SIG-M5 treated with dmso at 0.1 percent for 504 hours (cell line): ENCODE data around the gene OR6N2.

Experiments
- DNase-seq: peaks from one replicate; lab custom pipeline; 2025; ENCODE audit not compliant: unreplicated experiment; lab: John Stamatoyannopoulos, UW

The OR6N2 gene

DNA sequence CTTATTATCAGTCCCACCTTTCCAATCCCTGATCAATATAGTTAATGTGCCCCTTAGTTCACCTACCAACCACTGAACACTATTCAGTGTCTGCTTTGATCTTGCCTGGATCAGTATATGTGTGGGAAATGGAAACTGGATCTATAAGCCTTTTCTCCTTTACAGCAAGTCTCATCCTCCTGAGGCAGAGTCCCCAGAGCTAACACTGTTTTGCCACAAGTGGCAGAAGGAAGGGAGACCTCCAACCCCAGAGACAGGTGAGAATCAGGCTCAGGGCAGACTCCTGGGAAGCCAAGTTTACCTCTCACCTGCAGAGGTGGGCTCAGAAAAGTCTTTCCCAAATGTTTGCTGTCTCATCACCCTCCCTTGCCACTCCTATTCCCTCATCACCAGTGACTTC is at the start of gene OR6N2:
OR6N2 (minus strand) TSS at position 101 of the 400 bp plus-strand sequence. CDS start 3,569 bp downstream, outside the sequence.
- DNase-seq: no peak

GRCh38 chr1:158830074-158830677 is 49.2 kb upstream of the OR6N2 start:
- no peak for DNase-seq

DNA sequence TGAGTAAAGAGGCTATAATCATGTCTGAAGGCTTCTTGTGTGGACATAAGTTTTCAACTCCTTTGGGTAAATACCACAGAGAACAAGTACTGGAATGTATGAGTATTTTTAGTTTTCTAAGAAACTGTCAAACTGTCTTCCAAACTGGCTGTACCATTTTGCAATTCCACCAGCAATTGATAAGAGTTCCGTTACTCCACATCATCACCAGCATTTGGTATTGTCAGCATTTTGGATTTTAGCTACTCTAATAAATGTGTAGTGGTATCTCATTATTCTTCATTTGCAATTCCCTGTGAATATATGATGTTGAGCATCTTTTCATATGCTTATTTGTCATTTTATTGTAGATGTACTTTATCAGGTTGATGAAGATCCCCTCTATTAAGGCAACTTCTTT is 40.7 kb upstream of the OR6N2 start:
- no peak for DNase-seq

GRCh38 chr1:158819461-158820443 is 38.7 kb upstream of the OR6N2 start:
- DNase-seq: peak; percentile 69

DNA sequence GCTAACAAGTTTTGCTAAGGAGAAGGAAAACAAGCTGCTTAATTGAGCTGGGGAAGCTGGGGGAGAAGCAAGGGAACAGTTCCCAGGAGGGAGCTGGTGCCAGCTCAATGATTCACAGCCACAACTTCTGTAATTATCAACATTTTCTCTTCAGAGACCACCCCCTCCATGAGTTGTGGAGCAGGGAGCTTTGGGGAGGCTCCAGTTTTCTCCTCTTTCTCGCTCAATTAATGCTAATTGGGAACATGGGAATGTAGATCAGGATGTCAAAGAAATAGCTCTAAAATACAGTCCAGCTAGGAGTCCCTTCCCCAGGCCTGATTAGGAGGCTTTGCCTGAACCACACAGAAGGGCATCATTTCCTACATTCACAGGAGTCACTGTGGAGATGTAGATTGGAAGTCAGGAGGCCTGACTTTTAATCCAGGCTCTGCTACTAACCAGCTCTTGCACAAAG is 38.0 kb upstream of the OR6N2 start:
- DNase-seq: peak; percentile 43

DNA sequence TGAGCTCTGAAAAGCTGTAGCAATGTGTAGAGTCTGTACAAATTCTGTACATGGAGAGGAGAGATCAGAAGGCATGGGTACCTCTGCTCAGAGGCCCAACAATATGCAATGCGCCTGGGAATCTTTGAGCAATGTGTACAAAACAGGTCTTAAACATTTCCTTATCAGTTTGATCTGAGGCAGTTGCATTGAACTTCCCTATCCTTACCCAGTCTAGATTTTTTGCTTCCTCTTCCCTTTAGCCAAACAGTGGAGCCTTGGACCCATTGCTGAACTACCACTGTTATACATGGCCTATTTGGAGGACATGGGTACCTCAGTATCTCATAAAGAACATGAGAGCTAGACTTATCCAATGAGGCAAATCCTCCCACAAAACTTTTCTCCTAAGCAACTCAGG is 37.6 kb upstream of the OR6N2 start:
- peak; percentile 88 for DNase-seq

GRCh38 chr1:158814970-158815369 is 34.0 kb upstream of the OR6N2 start:
- DNase-seq: no peak

DNA sequence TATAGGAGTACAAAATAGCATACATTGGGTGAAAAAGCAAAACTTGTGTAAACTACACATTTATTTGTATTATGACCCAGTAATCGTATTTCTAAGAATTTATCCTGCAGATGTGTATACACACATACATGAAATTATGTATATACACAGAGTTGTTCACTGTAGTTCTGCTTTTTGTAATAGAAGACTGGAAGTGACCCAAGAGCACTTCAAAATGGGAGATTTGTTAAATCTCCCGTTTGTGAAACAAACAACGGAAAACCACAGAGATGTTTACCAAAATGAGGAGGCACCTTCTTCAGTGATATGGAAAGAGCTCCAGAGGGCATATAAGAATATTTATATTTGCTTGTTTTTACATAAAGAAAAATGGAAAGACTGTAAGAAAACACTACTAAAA is 32.2 kb upstream of the OR6N2 start:
- DNase-seq: peak; percentile 78

DNA sequence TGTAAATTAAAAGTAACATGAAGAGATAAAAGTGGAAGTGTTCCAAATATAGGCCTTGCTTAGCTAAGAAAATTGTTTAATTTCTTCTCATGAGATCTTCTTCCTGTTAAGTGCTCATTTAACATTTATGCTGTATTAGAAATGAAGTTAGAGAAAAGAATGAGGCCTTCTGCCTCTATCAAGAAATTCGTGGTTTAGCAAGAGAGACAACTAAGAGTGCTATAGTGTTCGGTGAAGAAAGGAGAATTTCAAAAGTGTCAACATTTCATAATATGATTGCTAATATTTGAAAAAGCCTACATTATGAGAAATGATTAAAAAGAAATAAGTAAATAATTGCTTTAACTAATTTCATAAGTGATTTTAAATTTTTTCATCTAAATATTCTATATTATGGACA is 31.3 kb upstream of the OR6N2 start:
- DNase-seq: no peak

DNA sequence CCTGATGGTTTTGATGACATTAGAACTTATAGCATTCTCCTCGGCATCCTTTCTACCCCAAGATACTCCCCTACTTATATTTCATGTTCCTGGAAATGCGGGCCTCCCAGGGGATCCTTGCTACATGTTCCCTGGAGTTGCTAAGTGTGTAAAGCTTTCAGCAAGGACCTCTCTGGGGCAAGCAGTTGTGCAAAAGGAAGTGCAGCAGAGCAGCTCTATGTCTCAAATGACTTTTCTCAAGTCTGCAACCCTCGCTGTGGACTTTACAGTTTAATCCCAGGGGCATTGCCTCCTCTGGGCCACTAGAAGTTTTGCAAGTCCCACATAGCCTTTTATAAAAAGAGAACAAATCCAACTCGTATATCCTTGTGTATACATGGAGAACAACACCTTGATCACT is 29.3 kb upstream of the OR6N2 start:
- peak; percentile 82 for DNase-seq

DNA sequence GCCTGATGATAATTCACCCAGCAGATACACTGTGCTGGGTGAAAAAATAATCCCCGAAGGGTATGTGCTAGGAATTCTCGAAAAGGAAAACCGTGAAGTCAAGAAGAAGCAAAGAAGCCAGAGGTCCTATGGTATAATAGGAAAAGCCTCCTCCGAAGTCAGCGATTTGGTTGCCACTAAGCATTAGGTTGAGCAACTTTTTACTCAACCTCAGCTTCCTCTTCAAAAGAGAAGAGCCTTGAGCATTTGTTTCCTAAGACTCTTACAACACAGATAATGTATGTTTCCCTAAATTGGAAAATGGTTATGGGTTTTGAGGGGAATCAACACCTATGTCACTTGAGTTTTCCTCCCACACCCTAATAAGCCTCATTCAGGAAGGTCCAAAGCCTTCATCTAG is 28.9 kb upstream of the OR6N2 start:
- DNase-seq: peak; percentile 92

GRCh38 chr1:158809256-158809655 is 28.3 kb upstream of the OR6N2 start:
- peak; percentile 77 for DNase-seq

GRCh38 chr1:158806916-158807536 is 26.0 kb upstream of the OR6N2 start:
- DNase-seq: no peak

GRCh38 chr1:158803678-158804077 is 22.7 kb upstream of the OR6N2 start:
- no peak for DNase-seq

DNA sequence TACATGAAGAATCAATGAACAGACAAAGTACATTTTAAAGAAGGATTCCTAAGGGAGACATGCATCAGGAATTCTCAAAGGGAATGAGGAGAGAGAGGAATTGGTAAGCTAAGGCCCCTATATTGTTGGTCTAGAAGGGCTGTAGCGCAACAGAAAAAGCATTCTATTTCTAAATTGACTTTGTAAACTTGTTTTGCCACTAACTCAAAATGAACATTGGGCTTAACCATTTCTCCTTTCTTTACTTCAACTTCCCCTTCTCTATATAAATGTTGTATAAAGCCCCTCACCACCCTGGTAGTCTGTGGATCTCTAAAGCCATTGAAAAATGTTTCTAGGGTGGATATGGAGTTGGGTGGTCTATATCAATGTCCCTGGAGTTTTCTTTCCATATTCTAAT is 20.4 kb upstream of the OR6N2 start:
- peak; percentile 22 for DNase-seq

GRCh38 chr1:158800526-158800925 is 19.5 kb upstream of the OR6N2 start:
- peak; percentile 9 for DNase-seq

DNA sequence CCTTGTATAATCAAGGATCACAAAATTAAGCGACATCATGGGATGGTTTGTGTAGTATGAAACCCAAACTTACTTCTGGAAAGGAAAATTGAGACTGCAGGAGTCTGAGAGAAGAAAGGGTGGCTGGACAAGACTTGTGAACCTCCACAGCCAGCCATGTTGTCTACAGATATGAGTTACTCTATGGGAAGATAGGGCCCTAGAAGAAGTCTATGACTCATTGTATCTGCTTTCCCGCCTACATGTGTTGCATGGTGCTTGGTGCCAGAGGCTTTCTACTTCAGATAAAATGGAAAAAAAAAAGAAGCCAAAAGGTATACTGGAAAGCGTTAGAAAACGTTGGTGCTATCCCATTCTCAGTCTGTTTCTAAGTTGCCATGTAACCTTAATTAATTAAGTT is 18.7 kb upstream of the OR6N2 start:
- peak; percentile 2 for DNase-seq

DNA sequence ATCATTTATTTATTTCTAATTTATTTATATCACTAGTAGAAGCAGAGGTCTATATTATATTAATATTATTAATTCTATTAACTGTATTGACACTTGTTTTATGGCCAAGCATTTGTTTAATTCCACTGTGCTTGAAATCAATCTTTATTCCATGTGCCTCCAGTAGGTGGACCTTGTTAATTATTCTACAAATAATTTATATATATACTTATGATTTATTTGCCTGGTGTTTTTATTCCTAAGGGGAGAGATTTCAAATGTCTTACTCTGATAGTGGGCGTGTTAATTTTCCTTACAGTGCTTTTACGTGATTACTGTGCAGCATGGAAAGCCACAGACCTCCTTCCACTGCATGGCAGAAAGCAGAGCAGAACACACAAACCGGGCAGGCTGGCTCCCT is 17.5 kb upstream of the OR6N2 start:
- DNase-seq: no peak

- no peak for DNase-seq
Measured at GRCh38 chr1:158794247-158794646, 13.2 kb upstream of the OR6N2 start.

DNA sequence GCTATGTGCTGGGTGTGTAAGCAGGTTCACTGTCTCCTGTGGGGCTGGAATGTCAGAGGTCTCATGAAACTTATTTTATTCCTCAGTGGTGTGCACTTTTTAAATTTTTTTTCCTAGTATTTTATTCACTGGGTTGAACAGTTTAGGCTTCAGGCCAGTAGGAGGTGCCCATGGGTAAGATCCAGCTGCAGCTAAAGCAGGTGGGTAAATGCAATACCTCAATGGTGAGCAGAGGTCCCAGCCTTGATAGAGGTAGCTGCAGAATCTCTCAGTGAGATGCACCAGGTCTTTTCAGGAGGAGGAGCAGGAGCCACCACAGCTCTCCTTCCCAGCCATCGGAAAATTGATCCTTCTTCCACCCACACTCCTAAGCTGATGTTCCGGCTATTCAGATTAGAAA is 12.6 kb upstream of the OR6N2 start:
- DNase-seq: peak; percentile 16

DNA sequence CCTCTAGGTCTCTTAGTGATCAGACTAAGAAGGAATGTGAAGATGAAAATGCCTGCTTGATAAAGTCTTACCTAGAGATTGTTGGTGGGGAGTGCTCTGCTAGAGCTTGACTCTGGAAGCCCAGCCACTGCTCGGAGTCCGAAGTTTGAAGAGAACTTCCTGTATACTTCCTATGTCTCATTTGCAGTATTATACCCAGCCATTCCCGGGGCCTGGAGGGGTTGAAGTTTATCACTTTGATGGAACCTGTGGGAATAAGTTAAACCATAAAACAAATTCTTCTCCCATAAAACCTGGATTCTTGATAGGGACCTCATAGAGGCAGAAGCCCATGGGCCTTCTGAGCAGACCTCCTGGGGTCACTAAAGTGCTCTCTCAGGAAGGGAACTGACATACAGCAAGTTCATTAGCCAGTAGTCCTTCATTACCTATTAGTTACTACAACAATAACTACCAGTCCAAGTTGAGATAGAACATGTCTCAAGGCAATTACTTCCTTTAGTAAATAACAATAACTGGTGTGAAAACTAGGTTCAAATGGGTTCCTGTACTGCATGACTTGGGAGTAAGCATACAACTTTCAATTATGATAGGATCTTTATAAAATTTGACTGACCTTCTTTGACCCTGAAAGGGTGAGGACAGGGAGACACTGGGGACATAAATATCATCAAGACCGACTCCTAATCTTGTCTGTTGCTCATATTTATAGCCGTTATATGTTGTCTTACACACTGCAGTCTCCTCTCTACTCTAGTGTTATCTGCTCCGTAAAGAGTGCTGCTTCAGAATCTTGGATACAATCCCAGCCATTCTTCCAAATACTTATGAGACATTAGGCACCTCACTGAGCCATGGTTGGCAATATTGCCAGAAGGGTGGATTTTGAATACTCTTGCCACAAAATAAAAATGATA is 8.8 kb downstream of the OR6N2 start, which contains the start of gene OR6N1:
OR6N1 (minus strand) TSS at position 246 of the 917 bp plus-strand sequence. CDS start 5,513 bp downstream, outside the sequence.
- DNase-seq: no peak
